ENCODE data around the gene NF2.
A peak's percentile ranks its signal among the peaks of the same experiment; 100 is the strongest.

NF2 gene

GRCh38 chr22:29673361-29674066, 70.1 kb downstream of the NF2 start:
- no peak for DNase-seq

GRCh38 chr22:29674121-29674520, 70.7 kb downstream of the NF2 start:
- DNase-seq: no peak

- DNase-seq: no peak
Observed at GRCh38 chr22:29679316-29679715, 75.9 kb downstream of the NF2 start.

- no peak for DNase-seq
Observed at GRCh38 chr22:29683536-29683935, 80.1 kb downstream of the NF2 start.

GRCh38 chr22:29684244-29684643, 80.8 kb downstream of the NF2 start:
- DNase-seq: no peak

GRCh38 chr22:29689206-29689879, 85.9 kb downstream of the NF2 start:
- no peak for DNase-seq

- DNase-seq: peak in 2 of 4 experiments; percentile 12
Observed at GRCh38 chr22:29689880-29690213, 86.4 kb downstream of the NF2 start.

GRCh38 chr22:29690476-29690875, 87.0 kb downstream of the NF2 start:
- no peak for DNase-seq

- no peak for DNase-seq
Observed at GRCh38 chr22:29691636-29692326, 88.3 kb downstream of the NF2 start.

- DNase-seq: no peak
Observed at GRCh38 chr22:29692327-29692640, 88.9 kb downstream of the NF2 start.

- DNase-seq: no peak
Observed at GRCh38 chr22:29693161-29693560, 89.7 kb downstream of the NF2 start.

GRCh38 chr22:29693671-29694070, 90.2 kb downstream of the NF2 start:
- no peak for DNase-seq

- no peak for DNase-seq
Observed at GRCh38 chr22:29695129-29695926, 91.9 kb downstream of the NF2 start.

- DNase-seq: no peak
Observed at GRCh38 chr22:29697853-29698598, 94.6 kb downstream of the NF2 start.

- no peak for DNase-seq
Observed at GRCh38 chr22:29700206-29700899, 96.9 kb downstream of the NF2 start.

GRCh38 chr22:29700900-29701154, 97.4 kb downstream of the NF2 start:
- no peak for DNase-seq

- peak in 2 of 4 experiments; percentile 43 to 48 for DNase-seq
Observed at GRCh38 chr22:29701155-29701999, 97.9 kb downstream of the NF2 start.

- DNase-seq: no peak
Observed at GRCh38 chr22:29702000-29702930, 98.8 kb downstream of the NF2 start.

- DNase-seq: no peak
Observed at GRCh38 chr22:29702931-29703501, 99.6 kb downstream of the NF2 start.

All from activated CD4-positive, CD25-positive, alpha-beta regulatory T cell (primary cell).